Kidney (tissue), 14 donors: Measurements from ENCODE around the gene NRM. TPM values are rescaled to one million over a fixed set of nuclear protein-coding genes. Genes with fewer than 3 reads are reported as not detected.

ENCODE experiments used
- DNase-seq, 5 donors: peaks; one replicate each; pipeline ENCODE4 v3.0.0-alpha.2; 2013 to 2020
- FAIRE-seq: peaks from 2 replicates; lab custom pipeline; 2012; peaks lifted over from hg19 to GRCh38; lab: Jason Lieb, UNC
- H3K27ac ChIP-seq, 2 donors: one replicate each; pipeline ENCODE4 v1.7.0; 2013; ENCODE audit warnings: low read depth in 2 of 2, low read length in 2 of 2, inconsistent platforms in 1 of 2
- H3K27me3 ChIP-seq: one replicate; pipeline ENCODE4 v1.7.1; 2013; ENCODE audit warnings: low read length, inconsistent platforms; ENCODE audit not compliant: control insufficient read depth, insufficient read depth
- H3K36me3 ChIP-seq, 3 donors: one replicate each; pipeline versions ENCODE4 v1.7.0 to v1.7.1; 2013; ENCODE audit warnings: low read length in 3 of 3, control low read depth in 1 of 3, inconsistent platforms in 1 of 3; ENCODE audit not compliant: insufficient read depth in 3 of 3, control insufficient read depth in 2 of 3
- H3K4me1 ChIP-seq, 3 donors: one replicate each; pipeline versions ENCODE4 v1.7.0 to v1.7.1; 2013; ENCODE audit warnings: low read length in 3 of 3, inconsistent platforms in 1 of 3, low read depth in 1 of 3; ENCODE audit not compliant: control insufficient read depth in 2 of 3, insufficient read depth in 2 of 3
- H3K4me3 ChIP-seq, 3 donors: one replicate each; pipeline versions ENCODE4 v1.7.0 to v1.8.1; 2013; ENCODE audit warnings: low read length in 3 of 3, control low read depth in 1 of 3, inconsistent platforms in 1 of 3
- H3K9ac ChIP-seq, 3 donors: one replicate each; pipeline versions ENCODE4 v1.7.0 to v1.7.1; 2013; ENCODE audit warnings: low read length in 3 of 3, control low read depth in 1 of 3, inconsistent platforms in 1 of 3
- H3K9me3 ChIP-seq, 3 donors: one replicate each; pipeline versions ENCODE4 v1.7.0 to v1.7.1; 2013; ENCODE audit warnings: low read length in 3 of 3, control low read depth in 1 of 3, inconsistent platforms in 1 of 3; ENCODE audit not compliant: control insufficient read depth in 2 of 3, insufficient read depth in 1 of 3
- intact Hi-C: fragments of 100-400 bp; cut with DNase I; formaldehyde crosslinking; loops from one replicate; pipeline ENCODE4 v1.11.1; 2022
- polyA plus RNA-seq: library from polyadenylated mRNA; stranded (reverse); fragments of 350-450 nt; fragmentation: Illumina TruSeq; extraction: RNeasy Lipid Tissue Mini Kit (QIAGEN cat#74804); gene quantifications from one replicate; pipeline ENCODE4 v1.2.3, GENCODE V29; 2014; ENCODE audit warnings: low read depth, low replicate concordance; ENCODE audit not compliant: insufficient read depth
- total RNA-seq: library from RNA; stranded (reverse); fragmentation: NEBNext Ultra II Directional; extraction: Animal tissue kit (Norgen Biotek cat#: 25700); gene quantifications from one replicate; pipeline ENCODE4 v1.2.1, GENCODE V29; 2021
- TF ChIP-seq, protein P1 (sequence below): IDR thresholded peaks from 3 replicates; pipeline ENCODE4 v1.5.1; 2012; ENCODE audit warnings: mild to moderate bottlenecking, moderate library complexity, borderline replicate concordance; ENCODE audit not compliant: insufficient read depth; ENCODE audit errors: extremely low read depth
- donor health status: control.
- donor health status: control.
- donor health status: control.
- donor health status: control.
- donor health status: control.
- donor health status: DM: yes; HTN: yes; CAD: no.
- donor health status: Normal renal cell carcinoma (clear cell type).

Gene NRM
- total and polyA plus RNA-seq, 2 donors from 2014 or later = 14.2 TPM

DNA sequence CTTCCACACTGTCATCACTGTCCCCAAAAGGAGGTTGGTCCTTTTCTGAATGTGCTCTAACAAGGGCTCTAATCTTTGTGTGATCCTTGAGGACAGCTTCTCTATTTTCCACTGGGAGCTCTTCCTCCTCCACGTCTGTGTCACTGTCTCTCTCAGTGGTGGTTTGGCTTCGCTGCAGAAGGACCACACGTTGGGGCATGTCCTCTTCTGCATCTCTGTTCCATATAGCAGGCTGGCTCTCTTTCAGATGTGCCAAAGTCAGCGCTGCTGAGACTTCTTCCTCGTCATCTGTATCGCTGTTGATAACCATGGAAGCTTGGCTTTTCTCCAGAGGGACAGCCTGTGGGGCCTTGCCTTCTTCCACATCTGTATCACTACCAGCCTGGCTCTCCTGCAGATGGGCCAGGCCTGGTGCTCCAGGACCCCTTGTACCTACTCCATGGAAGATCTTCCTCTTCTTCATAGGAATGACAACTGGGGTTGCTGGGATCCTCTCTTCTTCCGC is 21.7 kb upstream of the NRM start:
- no peak for FAIRE-seq
- intact Hi-C loops = no loop called here
- peaks cover 4 to 34% (median 16%) of the 10 kb centered on the region in 3 donors for H3K36me3 ChIP-seq
- no peak overlapping the region for H3K9ac ChIP-seq
- peaks cover 0 to 18% (median 7%) of the 10 kb centered on the region in 3 donors for H3K4me1 ChIP-seq
- H3K9me3 ChIP-seq = no peaks in the 10 kb centered on the region
- TF ChIP-seq, protein P1, sequence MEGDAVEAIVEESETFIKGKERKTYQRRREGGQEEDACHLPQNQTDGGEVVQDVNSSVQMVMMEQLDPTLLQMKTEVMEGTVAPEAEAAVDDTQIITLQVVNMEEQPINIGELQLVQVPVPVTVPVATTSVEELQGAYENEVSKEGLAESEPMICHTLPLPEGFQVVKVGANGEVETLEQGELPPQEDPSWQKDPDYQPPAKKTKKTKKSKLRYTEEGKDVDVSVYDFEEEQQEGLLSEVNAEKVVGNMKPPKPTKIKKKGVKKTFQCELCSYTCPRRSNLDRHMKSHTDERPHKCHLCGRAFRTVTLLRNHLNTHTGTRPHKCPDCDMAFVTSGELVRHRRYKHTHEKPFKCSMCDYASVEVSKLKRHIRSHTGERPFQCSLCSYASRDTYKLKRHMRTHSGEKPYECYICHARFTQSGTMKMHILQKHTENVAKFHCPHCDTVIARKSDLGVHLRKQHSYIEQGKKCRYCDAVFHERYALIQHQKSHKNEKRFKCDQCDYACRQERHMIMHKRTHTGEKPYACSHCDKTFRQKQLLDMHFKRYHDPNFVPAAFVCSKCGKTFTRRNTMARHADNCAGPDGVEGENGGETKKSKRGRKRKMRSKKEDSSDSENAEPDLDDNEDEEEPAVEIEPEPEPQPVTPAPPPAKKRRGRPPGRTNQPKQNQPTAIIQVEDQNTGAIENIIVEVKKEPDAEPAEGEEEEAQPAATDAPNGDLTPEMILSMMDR = no peak
- H3K27ac ChIP-seq = no peak overlapping the region
- no peak overlapping the region for H3K4me3 ChIP-seq
- peak in 1 of 5 donors; percentile 8 for DNase-seq
- no peaks in the 10 kb centered on the region for H3K27me3 ChIP-seq

DNA sequence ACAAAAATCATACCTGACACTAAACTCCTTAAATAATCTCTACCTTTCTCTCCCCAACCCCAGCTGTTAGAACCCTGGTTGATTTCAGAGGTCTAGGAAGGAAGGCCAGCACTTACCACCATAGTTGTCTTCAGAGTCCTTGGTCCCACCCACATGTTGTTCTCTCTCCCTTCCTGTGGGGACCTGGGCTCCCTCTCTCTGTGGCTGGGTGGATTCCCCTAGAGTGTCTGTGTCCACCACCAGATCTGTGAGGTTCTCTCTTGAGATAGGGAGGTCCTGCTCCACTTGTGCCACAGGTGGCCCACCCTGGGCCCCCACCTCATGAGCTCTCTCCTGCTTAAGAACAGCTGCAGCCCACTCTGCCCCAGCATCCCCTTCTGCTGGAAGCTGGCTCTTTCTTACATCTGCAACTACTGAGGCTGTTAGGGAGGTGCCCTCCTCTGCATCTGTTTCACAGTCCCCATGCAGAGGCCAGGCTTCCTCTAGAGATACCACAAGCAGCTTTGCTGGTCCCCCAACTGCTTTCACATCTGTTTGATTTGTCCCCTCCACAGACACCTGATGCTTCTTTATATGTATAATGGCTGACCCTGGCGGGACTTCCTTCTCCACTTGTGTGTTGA is 21.1 kb upstream of the NRM start:
- peaks cover 4 to 34% (median 16%) of the 10 kb centered on the region in 3 donors for H3K36me3 ChIP-seq
- TF ChIP-seq, protein P1 = no peak

DNA sequence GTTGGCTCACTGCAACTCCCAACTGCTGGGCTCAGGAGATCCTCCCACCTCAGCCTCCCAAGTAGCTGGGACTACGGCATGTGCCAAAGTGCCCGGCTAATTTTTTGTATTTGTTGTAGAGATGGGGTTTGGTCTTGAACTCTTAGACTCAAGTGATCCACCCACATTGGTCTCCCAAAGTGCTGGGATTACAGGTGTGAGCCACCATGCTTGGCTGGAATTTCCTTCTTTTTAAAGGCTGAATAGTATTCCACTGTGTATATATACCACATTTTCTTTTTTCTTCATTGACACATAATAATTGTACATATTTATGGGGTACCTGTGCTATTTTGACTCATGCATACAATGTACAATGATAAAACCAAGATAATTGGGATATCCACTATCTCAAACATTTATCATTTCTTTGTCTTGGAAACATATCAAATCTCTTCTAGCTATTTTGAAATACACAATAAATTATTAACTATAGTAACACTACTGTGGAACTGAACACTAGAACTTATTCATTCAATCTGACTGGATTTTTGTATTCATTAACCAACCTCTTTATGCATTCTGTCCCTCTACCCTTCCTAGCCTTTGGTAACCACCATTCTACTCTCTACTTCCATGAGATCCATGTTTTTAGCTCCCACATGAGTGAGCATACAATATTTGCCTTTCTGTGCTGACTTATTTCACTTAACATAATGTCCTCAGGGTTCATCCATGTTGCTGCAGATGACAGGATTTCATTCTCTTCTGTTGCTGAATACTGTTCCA is 18.5 kb upstream of the NRM start:
- peak overlapping the region in 1 of 2 donors; percentile 43 for H3K27ac ChIP-seq
- H3K36me3 ChIP-seq = peaks cover 4 to 30% (median 14%) of the 10 kb centered on the region in 3 donors
- no peak overlapping the region for H3K4me3 ChIP-seq
- H3K9ac ChIP-seq = no peak overlapping the region
- peak; percentile 98 for FAIRE-seq
- TF ChIP-seq, protein P1 = no peak
- intact Hi-C loops = no loop called here
- peaks cover 0 to 18% (median 7%) of the 10 kb centered on the region in 3 donors for H3K4me1 ChIP-seq
- no peaks in the 10 kb centered on the region for H3K9me3 ChIP-seq
- no peaks in the 10 kb centered on the region for H3K27me3 ChIP-seq
- peak in 1 of 5 donors; percentile 22 for DNase-seq

More for the DNA sequence above, 21.1 kb upstream of the NRM start:
- Histone ChIP-seq H3K9me3 (no peaks in the 10 kb centered on the region), H3K27ac (no peak overlapping the region), H3K4me1 (peaks cover 0 to 18% (median 10%) of the 10 kb centered on the region in 3 donors), H3K4me3 (no peak overlapping the region), H3K9ac (no peak overlapping the region), H3K27me3 (no peaks in the 10 kb centered on the region)
- DNase-seq = peak in 1 of 5 donors; percentile 41
- intact Hi-C loops = no loop called here
- FAIRE-seq = no peak
